ENCODE results near the gene RBMS3. TPM values are rescaled to one million over a fixed set of nuclear protein-coding genes. Genes with fewer than 3 reads are reported as not detected.

RBMS3 gene
- total and polyA plus RNA-seq, 2 of the 8 experiments (the other 6 are each of a cell fraction or from before 2014, with no cell fraction given), result 3.7 to 6.9 TPM

DNA sequence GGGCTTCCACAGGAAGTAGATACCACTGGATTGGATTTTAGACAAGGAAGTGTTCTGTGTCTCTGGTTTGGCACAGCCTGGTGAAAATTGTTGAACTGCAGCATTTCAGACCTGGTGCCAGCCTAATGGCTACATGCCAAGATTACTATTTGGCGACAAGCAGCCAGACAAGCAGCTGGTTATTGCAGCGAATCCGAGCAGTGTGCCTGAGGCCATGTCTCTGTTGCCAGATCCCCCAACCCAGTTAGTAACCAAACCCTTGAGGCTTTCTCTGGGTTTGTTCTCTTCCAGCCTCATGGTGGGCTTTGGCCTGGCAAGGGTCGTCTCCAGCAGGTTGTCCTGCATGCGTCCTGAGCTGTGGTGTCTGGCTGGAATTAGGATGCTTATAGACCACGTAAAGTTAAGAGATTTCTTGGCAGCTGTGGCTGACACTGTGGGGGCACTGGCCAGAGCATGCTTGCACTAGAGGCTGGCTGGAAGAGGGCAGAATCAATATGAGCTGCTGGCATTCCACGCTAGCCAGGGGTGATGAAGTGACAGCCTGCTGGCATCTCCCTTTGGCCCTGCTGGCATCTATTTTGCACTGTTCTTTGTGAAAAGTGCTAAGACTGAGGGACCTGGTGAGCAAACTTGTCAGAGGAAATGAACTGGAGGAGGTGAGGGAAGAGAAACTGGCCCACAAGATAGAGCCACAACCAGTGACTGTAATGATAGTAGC is 172.6 kb downstream of the RBMS3 start:
- H3K4me2 ChIP-seq (ENCODE audit: insufficient read depth in 1 of 2, low read depth in 2 of 2, low read length in 2 of 2), result no peak overlapping the region; a peak in 1 of 4 replicates
- no peak overlapping the region for H3K27ac ChIP-seq (ENCODE audit: low read depth, low read length)
- no peak for TF ChIP-seq TBP (IDR thresholded peaks at IDR 0.05; ENCODE audit: low read depth, low read length)
- TF ChIP-seq POU5F1 (IDR thresholded peaks at IDR 0.05; ENCODE audit: low read depth, low read length), result no peak
- TF ChIP-seq FOSL1 (IDR thresholded peaks at IDR 0.05; ENCODE audit: insufficient read depth, low read depth, low read length), result no peak
- no peak for TF ChIP-seq HDAC2 (IDR thresholded peaks at IDR 0.05; ENCODE audit: borderline replicate concordance in 1 of 2, low read depth in 2 of 2, low read length in 2 of 2)
- TF ChIP-seq JUND (IDR thresholded peaks at IDR 0.05; ENCODE audit: low read length), result no peak
- TF ChIP-seq GABPA (IDR thresholded peaks at IDR 0.05; ENCODE audit: borderline replicate concordance, insufficient read depth, low read length), result no peak
- TF ChIP-seq, protein P1, sequence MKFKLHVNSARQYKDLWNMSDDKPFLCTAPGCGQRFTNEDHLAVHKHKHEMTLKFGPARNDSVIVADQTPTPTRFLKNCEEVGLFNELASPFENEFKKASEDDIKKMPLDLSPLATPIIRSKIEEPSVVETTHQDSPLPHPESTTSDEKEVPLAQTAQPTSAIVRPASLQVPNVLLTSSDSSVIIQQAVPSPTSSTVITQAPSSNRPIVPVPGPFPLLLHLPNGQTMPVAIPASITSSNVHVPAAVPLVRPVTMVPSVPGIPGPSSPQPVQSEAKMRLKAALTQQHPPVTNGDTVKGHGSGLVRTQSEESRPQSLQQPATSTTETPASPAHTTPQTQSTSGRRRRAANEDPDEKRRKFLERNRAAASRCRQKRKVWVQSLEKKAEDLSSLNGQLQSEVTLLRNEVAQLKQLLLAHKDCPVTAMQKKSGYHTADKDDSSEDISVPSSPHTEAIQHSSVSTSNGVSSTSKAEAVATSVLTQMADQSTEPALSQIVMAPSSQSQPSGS (IDR thresholded peaks at IDR 0.05; ENCODE audit: low read length), result no peak
- TF ChIP-seq TEAD4 (IDR thresholded peaks at IDR 0.05; ENCODE audit: low read depth, low read length), result no peak
- no peak for TF ChIP-seq TAF7 (optimal IDR thresholded peaks at IDR 0.05; ENCODE audit: borderline replicate concordance, low read depth, low read length)
- no peak for TF ChIP-seq CHD2 (IDR thresholded peaks at IDR 0.05; ENCODE audit: low read length)
- TF ChIP-seq TCF12 (IDR thresholded peaks at IDR 0.05; ENCODE audit: low read depth, low read length), result no peak

More for the DNA sequence above, 172.6 kb downstream of the RBMS3 start:
- Histone ChIP-seq H3K56ac (replicated peaks; ENCODE audit: insufficient read length, low read depth, low read length) (no peak overlapping the region), H3K4me3 (ENCODE audit: extremely low read depth in 1 of 4, insufficient read depth in 2 of 4, low read depth in 3 of 4, low read length in 4 of 4) (no peak overlapping the region), H3K4me1 (replicated peaks in 1 of 4; ENCODE audit: control insufficient read depth in 3 of 4, insufficient read depth in 4 of 4, low read length in 3 of 4) (peaks cover 4 to 11% (median 6%) of the 10 kb centered on the region in 4 experiments; a peak in 6 of 7 replicates), H3K23ac (ENCODE audit: insufficient read length) (no peak overlapping the region), H3K23me2 (ENCODE audit: low read depth, low read length) (no peaks in the 10 kb centered on the region; the same call in 1 of the 2 replicates), H3K9ac (replicated peaks in 1 of 4; ENCODE audit: extremely low read depth in 1 of 4, low read depth in 3 of 4, low read length in 3 of 4) (no peak overlapping the region), H4K20me1 (replicated peaks in 1 of 2; ENCODE audit: control insufficient read depth in 1 of 2, insufficient read depth in 2 of 2, low read length in 2 of 2) (no peaks in the 10 kb centered on the region), H2AFZ (ENCODE audit: low read length) (peak overlapping the region; percentile 68), H4K5ac (ENCODE audit: insufficient read length, low read depth, low read length) (no peak overlapping the region), H3K9me3 (ENCODE audit: insufficient read depth in 2 of 2, low read depth in 1 of 2, low read length in 1 of 2) (no peaks in the 10 kb centered on the region), H2BK15ac (ENCODE audit: low read length) (no peak overlapping the region), H3K18ac (ENCODE audit: extremely low read depth, low read length) (no peak overlapping the region; the same call in 1 of the 2 replicates), H4K91ac (replicated peaks; ENCODE audit: insufficient read length, low read length) (peak overlapping the region; percentile 61), H2BK12ac (ENCODE audit: low read depth, low read length) (peak overlapping the region; percentile 27), H3K27me3 (replicated peaks in 1 of 4; ENCODE audit: control insufficient read depth in 3 of 4, extremely low read depth in 1 of 4, insufficient read depth in 3 of 4, low read length in 3 of 4) (no peaks in the 10 kb centered on the region; a peak in 1 of 7 replicates), H3K4ac (replicated peaks; ENCODE audit: insufficient read length, low read depth, low read length) (no peak overlapping the region), H3K79me2 (ENCODE audit: control insufficient read depth in 1 of 2, insufficient read depth in 2 of 2, low read length in 2 of 2) (no peaks in the 10 kb centered on the region), H2BK20ac (ENCODE audit: low read length) (no peak overlapping the region), H2BK120ac (replicated peaks; ENCODE audit: low read depth, low read length) (no peak overlapping the region), H3K14ac (ENCODE audit: insufficient read length) (no peak overlapping the region), H3K79me1 (ENCODE audit: low read depth, low read length) (no peaks in the 10 kb centered on the region), H3K36me3 (ENCODE audit: control insufficient read depth in 2 of 4, insufficient read depth in 4 of 4, low read length in 3 of 4) (no peaks in the 10 kb centered on the region), H2AK5ac (ENCODE audit: low read depth, low read length) (no peak overlapping the region), H4K8ac (ENCODE audit: extremely low read depth, insufficient read depth, low read length) (0 out of 2 replicates have a peak overlapping the region, but pooled peaks have one; percentile 35), H2BK5ac (ENCODE audit: low read depth, low read length) (no peak overlapping the region)
- FAIRE-seq, result no peak
- CTCF ChIA-PET (ENCODE audit: partially characterized antibody), result interaction anchor here (1.0 to 1.5 kb wide), 2 partner anchors 9 to 55 kb away, joined by 3 read pairs; no protein-coding TSS in a partner anchor
- WGBS, 2 experiments (ENCODE audit: extremely low coverage in 1 of 2, insufficient coverage in 1 of 2, insufficient read length in 1 of 2, insufficient replicate concordance in 2 of 2, low coverage in 1 of 2, low lambda C conversion rate in 2 of 2, missing lambda C conversion rate in 1 of 2), result 88% methylated on average over 7 of the region's 7 CpGs; no CpG with 5 or more reads in 1 of the 2 experiments
- no peak for DNase-seq (ENCODE audit: low read depth in 1 of 2, low spot score in 2 of 2)
- POLR2A ChIA-PET (ENCODE audit: partially characterized antibody), result no interaction called here
